Kidney (tissue), 14 donors: ENCODE measurements around the gene ARHGAP28. TPM values are rescaled to one million over a fixed set of nuclear protein-coding genes. Genes with fewer than 3 reads are reported as not detected.

Experiments
- DNase-seq, 5 donors: peaks; one replicate each; pipeline ENCODE4 v3.0.0-alpha.2; 2013 to 2020
- FAIRE-seq: peaks from 2 replicates; lab custom pipeline; 2012; peaks lifted over from hg19 to GRCh38; lab: Jason Lieb, UNC
- H3K27ac ChIP-seq, 2 donors: one replicate each; pipeline ENCODE4 v1.7.0; 2013; ENCODE audit warnings: low read depth in 2 of 2, low read length in 2 of 2, inconsistent platforms in 1 of 2
- H3K27me3 ChIP-seq: one replicate; pipeline ENCODE4 v1.7.1; 2013; ENCODE audit warnings: low read length, inconsistent platforms; ENCODE audit not compliant: control insufficient read depth, insufficient read depth
- H3K36me3 ChIP-seq, 3 donors: one replicate each; pipeline versions ENCODE4 v1.7.0 to v1.7.1; 2013; ENCODE audit warnings: low read length in 3 of 3, control low read depth in 1 of 3, inconsistent platforms in 1 of 3; ENCODE audit not compliant: insufficient read depth in 3 of 3, control insufficient read depth in 2 of 3
- H3K4me1 ChIP-seq, 3 donors: one replicate each; pipeline versions ENCODE4 v1.7.0 to v1.7.1; 2013; ENCODE audit warnings: low read length in 3 of 3, inconsistent platforms in 1 of 3, low read depth in 1 of 3; ENCODE audit not compliant: control insufficient read depth in 2 of 3, insufficient read depth in 2 of 3
- H3K4me3 ChIP-seq, 3 donors: one replicate each; pipeline versions ENCODE4 v1.7.0 to v1.8.1; 2013; ENCODE audit warnings: low read length in 3 of 3, control low read depth in 1 of 3, inconsistent platforms in 1 of 3
- H3K9ac ChIP-seq, 3 donors: one replicate each; pipeline versions ENCODE4 v1.7.0 to v1.7.1; 2013; ENCODE audit warnings: low read length in 3 of 3, control low read depth in 1 of 3, inconsistent platforms in 1 of 3
- H3K9me3 ChIP-seq, 3 donors: one replicate each; pipeline versions ENCODE4 v1.7.0 to v1.7.1; 2013; ENCODE audit warnings: low read length in 3 of 3, control low read depth in 1 of 3, inconsistent platforms in 1 of 3; ENCODE audit not compliant: control insufficient read depth in 2 of 3, insufficient read depth in 1 of 3
- intact Hi-C: fragments of 100-400 bp; cut with DNase I; formaldehyde crosslinking; loops from one replicate; pipeline ENCODE4 v1.11.1; 2022
- polyA plus RNA-seq: library from polyadenylated mRNA; stranded (reverse); fragments of 350-450 nt; fragmentation: Illumina TruSeq; extraction: RNeasy Lipid Tissue Mini Kit (QIAGEN cat#74804); gene quantifications from one replicate; pipeline ENCODE4 v1.2.3, GENCODE V29; 2014; ENCODE audit warnings: low read depth, low replicate concordance; ENCODE audit not compliant: insufficient read depth
- total RNA-seq: library from RNA; stranded (reverse); fragmentation: NEBNext Ultra II Directional; extraction: Animal tissue kit (Norgen Biotek cat#: 25700); gene quantifications from one replicate; pipeline ENCODE4 v1.2.1, GENCODE V29; 2021
- TF ChIP-seq, protein P1 (sequence below): IDR thresholded peaks from 3 replicates; pipeline ENCODE4 v1.5.1; 2012; ENCODE audit warnings: mild to moderate bottlenecking, moderate library complexity, borderline replicate concordance; ENCODE audit not compliant: insufficient read depth; ENCODE audit errors: extremely low read depth
- donor health status: control.
- donor health status: control.
- donor health status: control.
- donor health status: control.
- donor health status: control.
- donor health status: DM: yes; HTN: yes; CAD: no.
- donor health status: Normal renal cell carcinoma (clear cell type).

The ARHGAP28 gene
- total and polyA plus RNA-seq, 2 donors from 2014 or later = 4.6 TPM

DNA sequence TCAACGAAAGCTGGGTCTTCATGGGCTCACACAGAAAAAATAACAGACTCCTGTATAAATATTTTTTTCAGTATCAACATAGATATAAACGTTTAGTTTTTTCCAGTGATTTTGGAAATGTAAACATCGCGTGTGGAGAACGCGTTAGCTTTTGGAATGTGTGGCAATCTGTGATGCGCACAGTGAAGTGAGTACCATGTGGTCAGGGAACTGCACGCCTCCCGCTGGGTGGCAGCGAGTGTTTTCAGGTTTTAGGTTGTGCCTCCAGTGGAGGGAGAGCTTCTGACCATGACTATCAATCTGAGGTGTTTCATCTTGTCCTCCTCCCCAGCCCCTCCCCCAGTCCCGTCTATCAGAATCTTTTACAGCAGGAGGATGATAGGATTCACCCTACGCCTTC is 127.8 kb downstream of the ARHGAP28 start:
- FAIRE-seq (no peak), DNase-seq (no peak)
- no peaks in the 10 kb centered on the region for H3K4me1 ChIP-seq
- peaks cover 0 to 2% (median 0%) of the 10 kb centered on the region in 3 donors for H3K36me3 ChIP-seq
- TF ChIP-seq, protein P1, sequence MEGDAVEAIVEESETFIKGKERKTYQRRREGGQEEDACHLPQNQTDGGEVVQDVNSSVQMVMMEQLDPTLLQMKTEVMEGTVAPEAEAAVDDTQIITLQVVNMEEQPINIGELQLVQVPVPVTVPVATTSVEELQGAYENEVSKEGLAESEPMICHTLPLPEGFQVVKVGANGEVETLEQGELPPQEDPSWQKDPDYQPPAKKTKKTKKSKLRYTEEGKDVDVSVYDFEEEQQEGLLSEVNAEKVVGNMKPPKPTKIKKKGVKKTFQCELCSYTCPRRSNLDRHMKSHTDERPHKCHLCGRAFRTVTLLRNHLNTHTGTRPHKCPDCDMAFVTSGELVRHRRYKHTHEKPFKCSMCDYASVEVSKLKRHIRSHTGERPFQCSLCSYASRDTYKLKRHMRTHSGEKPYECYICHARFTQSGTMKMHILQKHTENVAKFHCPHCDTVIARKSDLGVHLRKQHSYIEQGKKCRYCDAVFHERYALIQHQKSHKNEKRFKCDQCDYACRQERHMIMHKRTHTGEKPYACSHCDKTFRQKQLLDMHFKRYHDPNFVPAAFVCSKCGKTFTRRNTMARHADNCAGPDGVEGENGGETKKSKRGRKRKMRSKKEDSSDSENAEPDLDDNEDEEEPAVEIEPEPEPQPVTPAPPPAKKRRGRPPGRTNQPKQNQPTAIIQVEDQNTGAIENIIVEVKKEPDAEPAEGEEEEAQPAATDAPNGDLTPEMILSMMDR = no peak
- no peaks in the 10 kb centered on the region for H3K27me3 ChIP-seq
- no peaks in the 10 kb centered on the region for H3K9me3 ChIP-seq
- H3K27ac ChIP-seq = no peak overlapping the region
- intact Hi-C loops = no loop called here
- no peak overlapping the region for H3K9ac ChIP-seq
- no peak overlapping the region for H3K4me3 ChIP-seq

DNA sequence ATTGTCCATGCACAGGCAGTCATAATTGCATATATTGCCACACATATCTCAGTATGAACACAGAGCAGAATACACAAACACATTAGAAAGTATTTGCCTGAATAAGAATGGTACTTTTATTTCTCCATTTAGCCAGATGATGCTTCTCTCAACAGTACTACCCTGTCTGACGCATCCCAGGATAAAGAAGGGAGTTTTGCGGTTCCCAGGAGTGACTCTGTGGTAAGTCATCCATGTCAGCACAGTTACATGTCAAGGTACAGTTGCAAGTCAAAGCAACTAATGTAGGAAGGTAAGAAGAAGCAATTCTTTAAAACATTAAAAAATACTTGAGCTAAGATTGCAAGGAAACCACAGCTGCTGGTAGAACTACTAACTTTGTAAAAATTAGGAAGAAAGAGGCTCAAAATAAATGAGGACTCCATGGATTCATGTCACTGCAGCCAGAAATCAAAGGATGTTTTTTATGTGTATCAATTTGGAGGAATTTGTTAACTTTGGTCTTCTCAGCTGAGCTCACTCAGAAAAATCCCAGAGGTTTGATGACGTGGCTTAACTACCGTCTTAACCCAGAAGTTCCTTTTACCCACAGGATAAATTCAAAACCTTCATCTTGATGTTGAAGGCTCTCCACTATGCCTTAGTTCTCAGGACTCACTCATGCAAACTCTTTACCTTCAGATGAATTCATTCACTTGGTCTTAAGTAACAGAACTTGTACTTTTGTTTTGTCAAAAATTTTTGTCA is 130.3 kb downstream of the ARHGAP28 start:
- FAIRE-seq (no peak), DNase-seq (peak in 1 of 5 donors; percentile 13)
- intact Hi-C loops = no loop called here
- Histone ChIP-seq H3K9ac (no peak overlapping the region), H3K4me3 (no peak overlapping the region), H3K4me1 (no peaks in the 10 kb centered on the region), H3K27ac (no peak overlapping the region), H3K9me3 (no peaks in the 10 kb centered on the region), H3K36me3 (peaks cover 0 to 2% (median 0%) of the 10 kb centered on the region in 3 donors), H3K27me3 (no peaks in the 10 kb centered on the region)
- TF ChIP-seq, protein P1 = no peak

DNA sequence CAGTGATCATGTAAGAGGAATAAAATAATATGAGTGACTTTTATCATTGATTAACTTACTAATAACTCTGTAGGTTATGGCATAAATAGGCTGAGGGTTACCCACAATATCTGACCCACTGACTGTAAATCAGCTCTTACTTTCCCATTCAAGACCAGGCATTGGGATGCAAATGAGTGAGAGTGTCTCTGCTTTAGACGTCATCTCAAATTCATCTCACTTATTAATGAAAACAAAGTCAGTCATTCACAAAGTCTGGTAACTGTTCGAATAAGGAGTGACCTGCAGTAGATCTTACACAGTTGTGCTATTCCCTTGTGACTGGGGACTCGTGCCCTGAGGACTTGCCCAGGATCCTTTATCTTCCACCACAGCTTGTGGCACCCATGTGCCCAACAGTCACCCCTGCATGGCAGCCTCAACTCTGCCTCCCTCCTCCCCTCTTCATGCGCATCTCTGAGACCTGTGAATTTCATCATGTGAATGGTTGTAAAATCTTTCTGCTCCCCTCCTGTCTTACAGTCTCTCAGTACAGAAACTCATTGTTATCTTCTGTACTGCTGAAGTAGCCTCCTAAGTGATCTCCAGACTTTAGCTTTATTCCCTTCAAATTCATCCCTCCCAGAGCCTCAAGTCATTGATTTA is 131.4 kb downstream of the ARHGAP28 start:
- no peaks in the 10 kb centered on the region for H3K4me1 ChIP-seq
- FAIRE-seq (no peak), DNase-seq (no peak)
- H3K27ac ChIP-seq = no peak overlapping the region
- H3K36me3 ChIP-seq = peaks cover 0 to 2% (median 0%) of the 10 kb centered on the region in 3 donors
- H3K4me3 ChIP-seq = no peak overlapping the region
- H3K9ac ChIP-seq = no peak overlapping the region
- H3K9me3 ChIP-seq = no peaks in the 10 kb centered on the region
- H3K27me3 ChIP-seq = no peaks in the 10 kb centered on the region
- intact Hi-C loops = no loop called here
- TF ChIP-seq, protein P1 = no peak
